Astrocyte of the cerebellum (primary cell): ENCODE data around the gene APOBEC3A.

ENCODE experiments used
- DNase-seq: peaks from one replicate; pipeline ENCODE4 v3.0.0-alpha.2; 2011; ENCODE audit warnings: low read depth
- H3K4me3 ChIP-seq: 2 replicates; pipeline ENCODE4 v1.5.1; 2011; ENCODE audit warnings: mild to moderate bottlenecking, low read depth, low read length, moderate library complexity
- CTCF ChIP-seq: IDR thresholded peaks from 2 replicates; pipeline ENCODE4 v1.5.1; 2012; ENCODE audit warnings: low read length, low read depth, moderate library complexity, mild to moderate bottlenecking; ENCODE audit errors: missing control alignments
- in situ Hi-C: cut with HindIII; loops from 2 replicates; pipeline ENCODE4 v1.10.0; 2017; ENCODE audit warnings: low sequenced_read_pairs

Gene APOBEC3A

GRCh38 chr22:38964989-38965388, 7.6 kb downstream of the APOBEC3A start:
- no peak overlapping the region for H3K4me3 ChIP-seq
- in situ Hi-C loops = no loop called here
- DNase-seq = no peak
- TF ChIP-seq CTCF = no peak

- no peak for TF ChIP-seq CTCF
- in situ Hi-C loops = no loop called here
- no peak overlapping the region for H3K4me3 ChIP-seq
- no peak for DNase-seq
These were observed 8.4 kb downstream of the APOBEC3A start for GRCh38 chr22:38965614-38966379.

GRCh38 chr22:38966380-38966702, 8.9 kb downstream of the APOBEC3A start:
- no peak for TF ChIP-seq CTCF
- H3K4me3 ChIP-seq = no peak overlapping the region
- DNase-seq = no peak
- in situ Hi-C loops = no loop called here

- in situ Hi-C loops = no loop called here
- DNase-seq = no peak
- no peak for TF ChIP-seq CTCF
- no peak overlapping the region for H3K4me3 ChIP-seq
These were observed 9.5 kb downstream of the APOBEC3A start for GRCh38 chr22:38966942-38967341.

- DNase-seq = no peak
- no peak for TF ChIP-seq CTCF
- in situ Hi-C loops = no loop called here
- no peak overlapping the region for H3K4me3 ChIP-seq
These were observed 10.3 kb downstream of the APOBEC3A start for GRCh38 chr22:38967451-38968450.

- in situ Hi-C loops = no loop called here
- no peak overlapping the region for H3K4me3 ChIP-seq
- DNase-seq = no peak
- TF ChIP-seq CTCF = no peak
These were observed 11.4 kb downstream of the APOBEC3A start for GRCh38 chr22:38968801-38969200.
